Peyer's patch (tissue), 4 donors: ENCODE data around the gene UCMA. TPM values are rescaled to one million over a fixed set of nuclear protein-coding genes. Genes with fewer than 3 reads are reported as not detected.

ENCODE experiments used
- DNase-seq, 3 donors: peaks; one replicate each; pipeline ENCODE4 v3.0.0-alpha.2; 2017 to 2019
- H3K27ac ChIP-seq, 4 donors: fragments of 200-600 bp; sonication (generic); one replicate each; pipeline ENCODE4 v1.5.1; 2016 to 2019
- H3K27me3 ChIP-seq, 2 donors: fragments of 200-600 bp; sonication (generic); one replicate each; pipeline ENCODE4 v1.5.1; 2019
- H3K36me3 ChIP-seq, 3 donors: fragments of 200-600 bp; sonication (generic); one replicate each; pipeline ENCODE4 v1.5.1; 2016 to 2019
- H3K4me1 ChIP-seq, 4 donors: fragments of 200-600 bp; sonication (generic); one replicate each; pipeline ENCODE4 v1.5.1; 2016 to 2019
- H3K4me3 ChIP-seq, 4 donors: fragments of 200-600 bp; sonication (generic); 1 replicate in 3 of 4; 2 replicates in 1 of 4; pipeline ENCODE4 v1.5.1; 2016 to 2019; ENCODE audit warnings: mild to moderate bottlenecking in 1 of 4
- H3K9me3 ChIP-seq, 4 donors: fragments of 200-600 bp; sonication (generic); one replicate each; pipeline ENCODE4 v1.5.1; 2016 to 2019; ENCODE audit warnings: mild to moderate bottlenecking in 1 of 4
- POLR2A ChIP-seq, 2 donors: fragments of 450-650 bp; IDR thresholded peaks; one replicate each; pipeline ENCODE4 v1.5.1; 2017; ENCODE audit warnings: antibody characterized with exemption in 2 of 2, mild to moderate bottlenecking in 2 of 2, moderate library complexity in 2 of 2
- small RNA-seq, 2 donors: library from RNA; depleted of rRNA; stranded (forward); fragments of <200 nt; gene quantifications; one replicate each; pipeline ENCODE3, GENCODE V24; 2016
- total RNA-seq, 4 donors: library from RNA; depleted of rRNA; stranded (reverse); fragments of >200 nt; gene quantifications; one replicate each; pipeline ENCODE4 v1.1.0, GENCODE V29; 2016
- TF ChIP-seq, protein P1 (sequence below), 6 experiments: fragments of 450-650 bp in 4 of 6; fragments of 200-600 bp in 2 of 6; sonication (generic) in 1 of 6; IDR thresholded peaks; one replicate each; pipeline ENCODE4 v1.5.1; 2017 to 2019; ENCODE audit warnings: antibody characterized with exemption in 6 of 6, mild to moderate bottlenecking in 3 of 6, moderate library complexity in 1 of 6

UCMA gene
- total RNA-seq, 4 donors from 2014 or later, result not detected

DNA sequence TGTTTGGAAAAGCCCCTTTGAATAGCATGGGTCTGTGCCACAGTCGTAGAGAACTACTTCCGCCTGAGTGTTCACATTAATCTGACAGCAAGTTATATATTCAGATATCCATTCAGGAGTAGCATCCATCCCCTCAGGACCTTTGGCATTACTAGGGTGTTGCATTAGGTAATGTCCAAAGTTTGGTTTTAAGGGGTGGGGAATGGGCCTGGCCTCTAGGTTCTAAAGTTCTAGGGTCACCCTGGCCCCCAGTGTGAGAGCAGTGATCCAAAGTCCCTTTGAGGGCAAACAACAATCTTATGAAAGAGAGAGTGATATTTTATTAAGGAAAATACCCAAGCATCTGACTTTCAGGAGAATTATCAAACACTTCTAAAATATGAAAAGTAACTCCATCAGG, 60.6 kb downstream of the UCMA start:
- H3K4me1 ChIP-seq, result no peaks in the 10 kb centered on the region
- TF ChIP-seq, protein P1, sequence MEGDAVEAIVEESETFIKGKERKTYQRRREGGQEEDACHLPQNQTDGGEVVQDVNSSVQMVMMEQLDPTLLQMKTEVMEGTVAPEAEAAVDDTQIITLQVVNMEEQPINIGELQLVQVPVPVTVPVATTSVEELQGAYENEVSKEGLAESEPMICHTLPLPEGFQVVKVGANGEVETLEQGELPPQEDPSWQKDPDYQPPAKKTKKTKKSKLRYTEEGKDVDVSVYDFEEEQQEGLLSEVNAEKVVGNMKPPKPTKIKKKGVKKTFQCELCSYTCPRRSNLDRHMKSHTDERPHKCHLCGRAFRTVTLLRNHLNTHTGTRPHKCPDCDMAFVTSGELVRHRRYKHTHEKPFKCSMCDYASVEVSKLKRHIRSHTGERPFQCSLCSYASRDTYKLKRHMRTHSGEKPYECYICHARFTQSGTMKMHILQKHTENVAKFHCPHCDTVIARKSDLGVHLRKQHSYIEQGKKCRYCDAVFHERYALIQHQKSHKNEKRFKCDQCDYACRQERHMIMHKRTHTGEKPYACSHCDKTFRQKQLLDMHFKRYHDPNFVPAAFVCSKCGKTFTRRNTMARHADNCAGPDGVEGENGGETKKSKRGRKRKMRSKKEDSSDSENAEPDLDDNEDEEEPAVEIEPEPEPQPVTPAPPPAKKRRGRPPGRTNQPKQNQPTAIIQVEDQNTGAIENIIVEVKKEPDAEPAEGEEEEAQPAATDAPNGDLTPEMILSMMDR (IDR thresholded peaks at IDR 0.05), result no peak
- TF ChIP-seq POLR2A (IDR thresholded peaks at IDR 0.05), result no peak
- H3K9me3 ChIP-seq, result no peaks in the 10 kb centered on the region
- no peak for DNase-seq
- H3K27me3 ChIP-seq, result no peaks in the 10 kb centered on the region
- H3K4me3 ChIP-seq, result no peak overlapping the region
- H3K27ac ChIP-seq, result no peak overlapping the region
- H3K36me3 ChIP-seq, result no peaks in the 10 kb centered on the region

Small RNA genes lying within 50 kb of the gene (small RNA-seq; reads per million reads assigned to genes)
- gene RNU6-6P, result 0 reads per million in 2 donors

Other genes with a start within 250 kb of the UCMA start
- gene CCDC3, start 232.7 kb downstream of the UCMA start, total RNA-seq, result 1 to 10 TPM; 1.1 to 3.9 (median 2.7) TPM
- 100 to 1,000 TPM in 2 of 4 donors, 10 to 100 TPM in 2; 68.0 to 111 (median 90.7) TPM for gene OPTN, start 134.2 kb downstream of the UCMA start, total RNA-seq
- gene MCM10, start 72.8 kb downstream of the UCMA start, total RNA-seq, result 10 to 100 TPM in 1 of 4 donors, 1 to 10 TPM in 3; 1.3 to 15.7 (median 4.0) TPM
- 10 to 100 TPM; 24.8 to 47.5 (median 37.7) TPM for gene PHYH, start 65.7 kb upstream of the UCMA start, total RNA-seq
- 10 to 100 TPM; 24.3 to 34.9 (median 32.0) TPM for gene SEPHS1, start 113.9 kb upstream of the UCMA start, total RNA-seq